GM19023 (cell line): ENCODE measurements around the gene ORM2.
A peak's percentile ranks its signal among the peaks of the same experiment; 100 is the strongest.

Experiments
- ATAC-seq: cut with Tn5 transposase; IDR thresholded peaks from one replicate; pipeline ENCODE4 v1.9.1; 2021; ENCODE audit warnings: mild to moderate bottlenecking, moderate library complexity; ENCODE audit not compliant: unreplicated experiment

Gene ORM2

GRCh38 chr9:114346146-114346545, 16.5 kb downstream of the ORM2 start:
- no peak for ATAC-seq

- ATAC-seq, result no peak
Measured at GRCh38 chr9:114347675-114348074, 18.0 kb downstream of the ORM2 start.

GRCh38 chr9:114348261-114348905, 18.7 kb downstream of the ORM2 start:
- ATAC-seq, result peak; percentile 1

GRCh38 chr9:114348906-114349482, 19.3 kb downstream of the ORM2 start:
- peak; percentile 83 for ATAC-seq

- peak; percentile 7 for ATAC-seq
Measured at GRCh38 chr9:114349713-114350480, 20.2 kb downstream of the ORM2 start.

GRCh38 chr9:114350636-114351401, 21.1 kb downstream of the ORM2 start:
- ATAC-seq, result no peak

GRCh38 chr9:114351932-114352331, 22.3 kb downstream of the ORM2 start:
- ATAC-seq, result no peak

- no peak for ATAC-seq
Measured at GRCh38 chr9:114355821-114356220, 26.2 kb downstream of the ORM2 start.

GRCh38 chr9:114356792-114357191, 27.1 kb downstream of the ORM2 start:
- ATAC-seq, result no peak

- no peak for ATAC-seq
Measured at GRCh38 chr9:114357360-114357759, 27.7 kb downstream of the ORM2 start.

- no peak for ATAC-seq
Measured at GRCh38 chr9:114357911-114358328, 28.3 kb downstream of the ORM2 start.

- no peak for ATAC-seq
Measured at GRCh38 chr9:114359801-114360200, 30.1 kb downstream of the ORM2 start.

- ATAC-seq, result no peak
Measured at GRCh38 chr9:114361542-114361941, 31.9 kb downstream of the ORM2 start.

- no peak for ATAC-seq
Measured at GRCh38 chr9:114362394-114362793, 32.7 kb downstream of the ORM2 start.

GRCh38 chr9:114363424-114363823, 33.8 kb downstream of the ORM2 start:
- no peak for ATAC-seq

GRCh38 chr9:114364134-114365041, 34.7 kb downstream of the ORM2 start:
- ATAC-seq, result no peak

GRCh38 chr9:114365194-114365593, 35.5 kb downstream of the ORM2 start:
- ATAC-seq, result no peak

GRCh38 chr9:114366334-114367128, 36.9 kb downstream of the ORM2 start:
- peak; percentile 49 for ATAC-seq

GRCh38 chr9:114367366-114367765, 37.7 kb downstream of the ORM2 start:
- ATAC-seq, result no peak
